Measurements from ENCODE around the gene SPCS1. TPM values are rescaled to one million over a fixed set of nuclear protein-coding genes. Genes with fewer than 3 reads are reported as not detected.
A peak's percentile ranks its signal among the peaks of the same experiment; 100 is the strongest.

Gene SPCS1
- total and polyA plus RNA-seq, 9 of the 15 experiments (the other 6 are each of a cell fraction or from before 2014, with no cell fraction given) = 73.9 to 567 (median 127) TPM

GRCh38 chr3:52682016-52682415 lies 23.9 kb upstream of the SPCS1 start (continued):
- TF ChIP-seq, protein P1, sequence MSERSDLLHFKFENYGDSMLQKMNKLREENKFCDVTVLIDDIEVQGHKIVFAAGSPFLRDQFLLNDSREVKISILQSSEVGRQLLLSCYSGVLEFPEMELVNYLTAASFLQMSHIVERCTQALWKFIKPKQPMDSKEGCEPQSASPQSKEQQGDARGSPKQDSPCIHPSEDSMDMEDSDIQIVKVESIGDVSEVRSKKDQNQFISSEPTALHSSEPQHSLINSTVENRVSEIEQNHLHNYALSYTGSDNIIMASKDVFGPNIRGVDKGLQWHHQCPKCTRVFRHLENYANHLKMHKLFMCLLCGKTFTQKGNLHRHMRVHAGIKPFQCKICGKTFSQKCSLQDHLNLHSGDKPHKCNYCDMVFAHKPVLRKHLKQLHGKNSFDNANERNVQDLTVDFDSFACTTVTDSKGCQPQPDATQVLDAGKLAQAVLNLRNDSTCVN (CRISPR knock-in tag; IDR thresholded peaks at IDR 0.05) = no peak
- TF ChIP-seq MAX (CRISPR knock-in tag; IDR thresholded peaks at IDR 0.05) = no peak
- peak in 1 of 2 experiments; percentile 47; a peak in 2 of 4 replicates for TF ChIP-seq KDM1A (IDR thresholded peaks at IDR 0.05)
- TF ChIP-seq NCOA2 (IDR thresholded peaks at IDR 0.05; ENCODE audit: partially characterized antibody in 2 of 2) = no peak
- 0 out of 2 replicates have a peak, but pooled peaks have one; percentile 30 for TF ChIP-seq MTA3 (IDR thresholded peaks at IDR 0.05; ENCODE audit: borderline replicate concordance)
- TF ChIP-seq STAT5B (CRISPR knock-in tag; IDR thresholded peaks at IDR 0.05) = no peak
- no peak for TF ChIP-seq RB1 (IDR thresholded peaks at IDR 0.05; ENCODE audit: low read depth)
- peak; percentile 23; the same call in 1 of the 2 replicates for TF ChIP-seq EP400 (IDR thresholded peaks at IDR 0.05)
- TF ChIP-seq ZNF644 (tag; IDR thresholded peaks at IDR 0.05; ENCODE audit: low read depth) = no peak
- peak; percentile 5 for TF ChIP-seq MEIS2 (IDR thresholded peaks at IDR 0.05; ENCODE audit: partially characterized antibody)

- CTCF ChIA-PET (ENCODE audit: low intra/inter-chr PET ratio) = no interaction called here
- DNase-seq (ENCODE audit: extremely low read depth in 1 of 4, low spot score in 3 of 4) (no peak), FAIRE-seq (peak; percentile 15), ATAC-seq (no peak; the same call in 2 of the 3 replicates)
- Histone ChIP-seq H3K27me3 (ENCODE audit: control insufficient read depth in 2 of 2, insufficient read depth in 2 of 2, low read length in 2 of 2) (no peaks in the 10 kb centered on the region), H3K36me3 (ENCODE audit: control insufficient read depth, insufficient read depth, low read length) (peaks cover 44% of the 10 kb centered on the region), H3K9me3 (replicated peaks; ENCODE audit: control insufficient read depth, insufficient read depth, low read depth, low read length) (no peaks in the 10 kb centered on the region), H3K4me2 (ENCODE audit: insufficient read depth, low read length) (no peak overlapping the region), H3K27ac (ENCODE audit: extremely low read depth, low read depth, low read length) (no peak overlapping the region), H2AFZ (ENCODE audit: low read depth, low read length) (no peak overlapping the region), H3K79me2 (ENCODE audit: control insufficient read depth, insufficient read depth, low read length) (peaks cover 76% of the 10 kb centered on the region), H3K4me1 (replicated peaks in 1 of 2; ENCODE audit: control insufficient read depth in 2 of 2, insufficient read depth in 2 of 2, low read length in 2 of 2) (peaks cover 3 to 32% of the 10 kb centered on the region in 2 experiments; a peak in 3 of 5 replicates), H3K4me3 (no peak overlapping the region), H4K20me1 (replicated peaks; ENCODE audit: control insufficient read depth, insufficient read depth, low read length) (no peaks in the 10 kb centered on the region), H3K9ac (ENCODE audit: insufficient read depth in 1 of 2, low read depth in 2 of 2, low read length in 2 of 2) (peak overlapping the region in 1 of 2 experiments; percentile 43; a peak in 1 of 4 replicates), H3K9me1 (ENCODE audit: control insufficient read depth, insufficient read depth, low read length) (no peaks in the 10 kb centered on the region)
- TF ChIP-seq HNRNPH1 (optimal IDR thresholded peaks at IDR 0.05; ENCODE audit: low read depth, low read length) = no peak
- TF ChIP-seq ZNF277 (CRISPR knock-in tag; IDR thresholded peaks at IDR 0.05; ENCODE audit: borderline replicate concordance) = no peak
- no peak for TF ChIP-seq FIP1L1 (IDR thresholded peaks at IDR 0.05; ENCODE audit: low read depth, low read length, poor library complexity, severe bottlenecking)
- 0 out of 2 replicates have a peak, but pooled peaks have one; percentile 19 for TF ChIP-seq CEBPG (CRISPR knock-in tag; IDR thresholded peaks at IDR 0.05)
- TF ChIP-seq CEBPG (tag; conservative IDR thresholded peaks at IDR 0.05 in 1 of 2, IDR thresholded peaks at IDR 0.05 in 1 of 2) = no peak
- peak; percentile 47 for TF ChIP-seq CEBPB (tag; IDR thresholded peaks at IDR 0.05)
- TF ChIP-seq, protein P2, sequence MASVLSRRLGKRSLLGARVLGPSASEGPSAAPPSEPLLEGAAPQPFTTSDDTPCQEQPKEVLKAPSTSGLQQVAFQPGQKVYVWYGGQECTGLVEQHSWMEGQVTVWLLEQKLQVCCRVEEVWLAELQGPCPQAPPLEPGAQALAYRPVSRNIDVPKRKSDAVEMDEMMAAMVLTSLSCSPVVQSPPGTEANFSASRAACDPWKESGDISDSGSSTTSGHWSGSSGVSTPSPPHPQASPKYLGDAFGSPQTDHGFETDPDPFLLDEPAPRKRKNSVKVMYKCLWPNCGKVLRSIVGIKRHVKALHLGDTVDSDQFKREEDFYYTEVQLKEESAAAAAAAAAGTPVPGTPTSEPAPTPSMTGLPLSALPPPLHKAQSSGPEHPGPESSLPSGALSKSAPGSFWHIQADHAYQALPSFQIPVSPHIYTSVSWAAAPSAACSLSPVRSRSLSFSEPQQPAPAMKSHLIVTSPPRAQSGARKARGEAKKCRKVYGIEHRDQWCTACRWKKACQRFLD (CRISPR knock-in tag; IDR thresholded peaks at IDR 0.05) = no peak
- 38% methylated on average over 3 of the region's 6 CpGs for WGBS (ENCODE audit: insufficient coverage, low coverage, missing lambda C conversion rate)
- no TSS peak for BruUV-seq (replicated peaks)
- in situ Hi-C loops (cut with MboI) = no loop called here
- intact Hi-C loops (cut with micrococcal nuclease) = loop anchor here (2.0 to 10.0 kb wide), 3 partner anchors 147 to 229 kb away; partner anchors contain the start of genes NISCH, TNNC1 and UQCC5
- POLR2A ChIA-PET = no interaction called here
Observed at GRCh38 chr3:52683611-52684010, 22.3 kb upstream of the SPCS1 start.

Measured in K562 (cell line).